RWPE2 (cell line): ENCODE measurements around the gene TUBE1.
A peak's percentile ranks its signal among the peaks of the same experiment; 100 is the strongest.

Source experiments
- ATAC-seq: fragments of 200-7000 bp; cut with Tn5 transposase; 3 replicates; pipeline ENCODE4 v1.9.1; 2021; ENCODE audit warnings: low read depth
- DNase-seq: peaks from one replicate; pipeline ENCODE4 v3.0.0-alpha.2; 2020; ENCODE audit warnings: low spot score
- H3K27ac ChIP-seq: fragments of 450-650 bp; 2 replicates; pipeline ENCODE4 v1.5.1; 2017; ENCODE audit warnings: mild to moderate bottlenecking; ENCODE audit not compliant: poor library complexity, severe bottlenecking
- H3K27me3 ChIP-seq: fragments of 250-450 bp; sonication (Bioruptor Pico); 2 replicates; pipeline ENCODE4 v1.5.1; 2021; ENCODE audit warnings: mild to moderate bottlenecking, moderate library complexity; ENCODE audit not compliant: insufficient read depth, poor library complexity, severe bottlenecking
- H3K36me3 ChIP-seq: fragments of 250-450 bp; sonication (Bioruptor Pico); 2 replicates; pipeline ENCODE4 v1.5.1; 2020; ENCODE audit warnings: low read depth, mild to moderate bottlenecking, moderate library complexity
- H3K4me1 ChIP-seq: fragments of 250-450 bp; sonication (Bioruptor Pico); 2 replicates; pipeline ENCODE4 v1.5.1; 2021; ENCODE audit warnings: mild to moderate bottlenecking, moderate library complexity; ENCODE audit not compliant: insufficient read depth, poor library complexity, severe bottlenecking
- H3K4me3 ChIP-seq: fragments of 250-450 bp; sonication (Bioruptor Pico); 2 replicates; pipeline ENCODE4 v1.5.1; 2021; ENCODE audit warnings: mild to moderate bottlenecking, moderate library complexity; ENCODE audit not compliant: severe bottlenecking
- H3K9me3 ChIP-seq: fragments of 250-450 bp; sonication (Bioruptor Pico); 2 replicates; pipeline ENCODE4 v1.5.1; 2021; ENCODE audit warnings: mild to moderate bottlenecking, moderate library complexity; ENCODE audit not compliant: severe bottlenecking
- TF ChIP-seq, protein P1 (sequence below): fragments of 450-650 bp; IDR thresholded peaks from one replicate; pipeline ENCODE4 v1.5.1; 2017; ENCODE audit warnings: mild to moderate bottlenecking, moderate library complexity; ENCODE audit not compliant: poor library complexity, severe bottlenecking

TUBE1 gene, protein sequence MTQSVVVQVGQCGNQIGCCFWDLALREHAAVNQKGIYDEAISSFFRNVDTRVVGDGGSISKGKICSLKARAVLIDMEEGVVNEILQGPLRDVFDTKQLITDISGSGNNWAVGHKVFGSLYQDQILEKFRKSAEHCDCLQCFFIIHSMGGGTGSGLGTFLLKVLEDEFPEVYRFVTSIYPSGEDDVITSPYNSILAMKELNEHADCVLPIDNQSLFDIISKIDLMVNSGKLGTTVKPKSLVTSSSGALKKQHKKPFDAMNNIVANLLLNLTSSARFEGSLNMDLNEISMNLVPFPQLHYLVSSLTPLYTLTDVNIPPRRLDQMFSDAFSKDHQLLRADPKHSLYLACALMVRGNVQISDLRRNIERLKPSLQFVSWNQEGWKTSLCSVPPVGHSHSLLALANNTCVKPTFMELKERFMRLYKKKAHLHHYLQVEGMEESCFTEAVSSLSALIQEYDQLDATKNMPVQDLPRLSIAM

DNA sequence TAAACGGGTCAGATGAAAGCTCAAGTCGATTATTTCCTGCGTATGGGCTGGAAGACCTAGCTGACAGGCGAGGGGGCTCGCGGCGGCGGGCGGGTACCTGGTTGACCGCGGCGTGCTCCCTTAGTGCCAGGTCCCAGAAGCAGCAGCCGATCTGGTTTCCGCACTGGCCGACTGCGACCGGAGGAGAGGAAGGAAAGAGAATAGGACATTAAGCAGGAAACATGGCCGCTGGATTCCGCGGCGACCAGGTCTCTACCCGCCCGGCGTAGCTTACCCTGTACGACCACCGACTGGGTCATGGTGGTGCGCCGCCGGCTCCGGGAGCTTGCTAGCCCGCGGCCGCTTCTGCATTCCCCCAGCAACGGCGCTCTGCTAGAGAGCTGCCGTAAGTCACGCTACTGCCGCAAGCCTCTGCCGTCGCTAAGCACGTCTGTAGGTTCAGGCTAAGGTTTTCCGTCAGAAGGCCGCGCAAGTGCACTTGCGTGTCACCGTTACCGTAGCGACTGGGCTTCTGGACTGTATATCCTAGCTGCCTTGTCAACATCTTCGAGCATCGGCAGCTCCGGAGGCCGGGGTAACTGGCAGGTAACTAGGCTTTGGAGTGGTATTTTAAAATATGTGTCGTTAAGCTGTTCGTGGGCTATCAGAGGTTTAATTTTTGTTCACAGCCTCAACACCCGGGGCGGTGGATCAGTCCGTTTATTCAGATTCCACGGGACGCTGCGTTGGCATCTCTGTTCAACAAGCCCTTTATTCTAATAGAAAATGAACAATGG lies at the start of gene TUBE1, which contains the start of gene FAM229B:
TSS of gene TUBE1 (minus strand) at position 347 of the 776 bp plus-strand sequence. CDS start at position 299, 48 bp downstream.
TSS of gene FAM229B (plus strand) at position 456 of the 776 bp plus-strand sequence. CDS start 11,693 bp downstream, outside the sequence.
- Histone ChIP-seq H3K27me3 (no peaks in the 10 kb centered on the region), H3K27ac (peak within 1 kb of the TSS; percentile 26), H3K9me3 (no peaks in the 10 kb centered on the region), H3K4me3 (peak within 1 kb of the TSS; percentile 63), H3K36me3 (peaks cover 31% of the 10 kb centered on the region), H3K4me1 (peaks cover 6% of the 10 kb centered on the region)
- ATAC-seq = peak; percentile 90
- DNase-seq = peak; percentile 93
- TF ChIP-seq, protein P1, sequence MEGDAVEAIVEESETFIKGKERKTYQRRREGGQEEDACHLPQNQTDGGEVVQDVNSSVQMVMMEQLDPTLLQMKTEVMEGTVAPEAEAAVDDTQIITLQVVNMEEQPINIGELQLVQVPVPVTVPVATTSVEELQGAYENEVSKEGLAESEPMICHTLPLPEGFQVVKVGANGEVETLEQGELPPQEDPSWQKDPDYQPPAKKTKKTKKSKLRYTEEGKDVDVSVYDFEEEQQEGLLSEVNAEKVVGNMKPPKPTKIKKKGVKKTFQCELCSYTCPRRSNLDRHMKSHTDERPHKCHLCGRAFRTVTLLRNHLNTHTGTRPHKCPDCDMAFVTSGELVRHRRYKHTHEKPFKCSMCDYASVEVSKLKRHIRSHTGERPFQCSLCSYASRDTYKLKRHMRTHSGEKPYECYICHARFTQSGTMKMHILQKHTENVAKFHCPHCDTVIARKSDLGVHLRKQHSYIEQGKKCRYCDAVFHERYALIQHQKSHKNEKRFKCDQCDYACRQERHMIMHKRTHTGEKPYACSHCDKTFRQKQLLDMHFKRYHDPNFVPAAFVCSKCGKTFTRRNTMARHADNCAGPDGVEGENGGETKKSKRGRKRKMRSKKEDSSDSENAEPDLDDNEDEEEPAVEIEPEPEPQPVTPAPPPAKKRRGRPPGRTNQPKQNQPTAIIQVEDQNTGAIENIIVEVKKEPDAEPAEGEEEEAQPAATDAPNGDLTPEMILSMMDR = no peak

DNA sequence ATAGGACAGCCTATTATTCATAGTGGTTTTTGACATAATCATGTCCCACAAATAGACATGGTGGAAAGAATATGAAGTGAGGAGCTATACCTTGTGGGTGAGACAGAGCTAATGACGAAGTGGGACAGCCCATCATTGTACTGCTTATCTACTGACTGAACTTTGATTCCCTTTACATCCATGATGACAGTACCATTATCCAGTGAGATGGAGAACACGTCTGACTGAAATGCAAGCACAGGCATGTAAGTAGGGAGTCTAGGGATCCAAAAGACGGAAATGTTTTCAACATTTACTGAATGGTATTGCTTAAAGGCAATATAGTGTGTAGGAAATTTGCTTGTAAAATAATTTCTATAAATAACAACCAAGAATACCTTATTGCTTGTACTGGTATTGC lies 43.6 kb upstream of the TUBE1 start:
- Histone ChIP-seq H3K36me3 (no peaks in the 10 kb centered on the region), H3K4me1 (no peaks in the 10 kb centered on the region), H3K9me3 (no peaks in the 10 kb centered on the region), H3K27me3 (peaks cover 3% of the 10 kb centered on the region), H3K4me3 (no peak overlapping the region), H3K27ac (no peak overlapping the region)
- TF ChIP-seq, protein P1 = no peak
- ATAC-seq (no peak; the same call in 2 of the 3 replicates), DNase-seq (no peak)

DNA sequence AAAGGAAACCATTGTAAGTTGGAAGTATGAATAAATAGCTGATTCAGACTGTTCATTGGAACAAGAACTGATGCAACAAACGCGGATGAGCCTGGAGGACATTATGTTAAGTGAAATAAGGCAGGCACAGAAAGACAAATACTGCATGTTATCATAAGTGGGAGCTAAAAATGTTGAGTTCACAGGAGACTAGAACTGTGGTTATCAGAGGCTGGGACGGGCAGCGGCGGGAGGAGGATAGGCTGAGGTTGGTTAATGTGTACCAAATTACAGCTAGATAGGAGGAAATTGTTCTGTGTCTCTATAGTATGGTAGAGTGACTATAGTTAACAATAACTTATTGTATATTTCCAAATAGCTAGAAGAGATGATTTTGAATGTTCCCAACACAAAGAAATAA lies 40.9 kb upstream of the TUBE1 start:
- no peaks in the 10 kb centered on the region for H3K9me3 ChIP-seq
- no peak overlapping the region for H3K4me3 ChIP-seq
- TF ChIP-seq, protein P1 = no peak
- H3K4me1 ChIP-seq = no peaks in the 10 kb centered on the region
- no peak for ATAC-seq
- H3K36me3 ChIP-seq = no peaks in the 10 kb centered on the region
- no peak overlapping the region for H3K27ac ChIP-seq
- DNase-seq = no peak
- H3K27me3 ChIP-seq = no peaks in the 10 kb centered on the region

DNA sequence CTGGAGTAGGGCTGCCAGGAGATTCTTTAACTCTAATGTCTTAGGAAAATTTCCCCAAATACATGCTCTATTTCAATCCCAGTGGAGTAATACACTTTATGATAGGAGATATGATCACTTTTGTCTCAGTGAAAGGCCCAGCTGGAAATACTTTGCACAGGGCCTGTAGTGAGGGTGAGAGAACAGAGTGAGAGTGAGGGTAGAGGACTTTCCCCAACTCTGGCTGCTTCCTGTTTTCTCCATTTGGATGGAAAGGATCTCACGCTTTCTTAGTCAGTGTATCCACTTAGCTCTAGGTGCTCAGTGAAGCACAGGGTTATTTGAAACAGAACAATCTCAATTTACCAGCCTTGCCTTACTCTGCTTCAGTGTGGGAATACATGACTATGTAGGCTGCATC lies 36.7 kb upstream of the TUBE1 start:
- Histone ChIP-seq H3K36me3 (no peaks in the 10 kb centered on the region), H3K27ac (no peak overlapping the region)
- no peak for ATAC-seq

More for the DNA sequence above, 36.7 kb upstream of the TUBE1 start:
- Histone ChIP-seq H3K27me3 (no peaks in the 10 kb centered on the region), H3K4me3 (no peak overlapping the region), H3K4me1 (no peaks in the 10 kb centered on the region), H3K9me3 (no peaks in the 10 kb centered on the region)
- TF ChIP-seq, protein P1 = no peak
- DNase-seq = no peak
